Measurements from ENCODE around the gene SLC29A1. TPM values are rescaled to one million over a fixed set of nuclear protein-coding genes. Genes with fewer than 3 reads are reported as not detected.

Gene SLC29A1
- total and polyA plus RNA-seq, 9 of the 15 experiments (the other 6 are each of a cell fraction or from before 2014, with no cell fraction given) = 18.9 to 170 (median 57.7) TPM

GRCh38 chr6:44276667-44277640, 53.6 kb downstream of the SLC29A1 start (continued):
- no peak for TF ChIP-seq CBX1 (IDR thresholded peaks at IDR 0.05; ENCODE audit: low read depth)
- no peak for TF ChIP-seq MBD2 (IDR thresholded peaks at IDR 0.05; ENCODE audit: borderline replicate concordance, low read depth)
- TF ChIP-seq SOX6 (IDR thresholded peaks at IDR 0.05) = no peak
- no peak for TF ChIP-seq FOXK2 (conservative IDR thresholded peaks at IDR 0.05 in 1 of 2, IDR thresholded peaks at IDR 0.05 in 1 of 2; ENCODE audit: low read depth in 2 of 2)

- H3K9ac ChIP-seq (ENCODE audit: insufficient read depth in 1 of 2, low read depth in 2 of 2, low read length in 2 of 2) = no peak overlapping the region
- H3K4me1 ChIP-seq (replicated peaks in 1 of 2; ENCODE audit: control insufficient read depth in 2 of 2, insufficient read depth in 2 of 2, low read length in 2 of 2) = peaks cover 0 to 27% of the 10 kb centered on the region in 2 experiments; a peak in 2 of 5 replicates
- H3K4me2 ChIP-seq (ENCODE audit: insufficient read depth, low read length) = no peak overlapping the region
- FAIRE-seq (no peak), ATAC-seq (no peak), DNase-seq (ENCODE audit: extremely low read depth in 1 of 4, low spot score in 3 of 4) (no peak)
- WGBS (ENCODE audit: insufficient coverage, low coverage, missing lambda C conversion rate) = 2% methylated on average over 7 of the region's 7 CpGs
- peaks cover 71 to 90% of the 10 kb centered on the region in 2 experiments for H3K27me3 ChIP-seq (ENCODE audit: control insufficient read depth in 2 of 2, insufficient read depth in 2 of 2, low read length in 2 of 2)
- H3K36me3 ChIP-seq (ENCODE audit: control insufficient read depth, insufficient read depth, low read length) = no peaks in the 10 kb centered on the region
- no peaks in the 10 kb centered on the region for H3K9me3 ChIP-seq (replicated peaks; ENCODE audit: control insufficient read depth, insufficient read depth, low read depth, low read length)
- peaks cover 4% of the 10 kb centered on the region for H3K9me1 ChIP-seq (ENCODE audit: control insufficient read depth, insufficient read depth, low read length)
- in situ Hi-C loops (cut with MboI) = no loop called here
- no TSS peak for BruUV-seq (replicated peaks)
- H2AFZ ChIP-seq (ENCODE audit: low read depth, low read length) = no peak overlapping the region
- no peak overlapping the region for H3K27ac ChIP-seq (ENCODE audit: extremely low read depth, low read depth, low read length)
- ChIA-PET POLR2A (interaction anchor here (0.6 to 2.2 kb wide), 5 partner anchors 16 to 45 kb away, joined by 3 to 5 read pairs (median 4); partner anchors contain the start of genes AARS2 and HSP90AB1), CTCF (ENCODE audit: low intra/inter-chr PET ratio) (no interaction called here)
- intact Hi-C loops (cut with micrococcal nuclease) = no loop called here
- H3K79me2 ChIP-seq (ENCODE audit: control insufficient read depth, insufficient read depth, low read length) = no peaks in the 10 kb centered on the region
- no peak overlapping the region for H3K4me3 ChIP-seq
- H4K20me1 ChIP-seq (replicated peaks; ENCODE audit: control insufficient read depth, insufficient read depth, low read length) = peaks cover 16% of the 10 kb centered on the region
- no peak for TF ChIP-seq HINFP (tag; conservative IDR thresholded peaks at IDR 0.05; ENCODE audit: low read depth)
- no peak for TF ChIP-seq ZNF146 (CRISPR knock-in tag; IDR thresholded peaks at IDR 0.05; ENCODE audit: unreplicated experiment)
- no peak for TF ChIP-seq SPI1 (IDR thresholded peaks at IDR 0.05; ENCODE audit: borderline replicate concordance, low read depth, low read length)
- TF ChIP-seq SREBF1 (IDR thresholded peaks at IDR 0.05; ENCODE audit: borderline replicate concordance, low read depth, low read length) = no peak
- TF ChIP-seq EWSR1 (IDR thresholded peaks at IDR 0.05; ENCODE audit: borderline replicate concordance, low read depth, partially characterized antibody) = no peak
- TF ChIP-seq CCNT2 (IDR thresholded peaks at IDR 0.05; ENCODE audit: borderline replicate concordance, extremely low read depth, insufficient read length, low read depth, low read length) = no peak
- no peak for TF ChIP-seq ETV5 (CRISPR knock-in tag; IDR thresholded peaks at IDR 0.05; ENCODE audit: low read depth)
- TF ChIP-seq CREM (IDR thresholded peaks at IDR 0.05; ENCODE audit: low read depth) = no peak
- no peak for TF ChIP-seq CSDE1 (IDR thresholded peaks at IDR 0.05)
- no peak for TF ChIP-seq TRIM24 (IDR thresholded peaks at IDR 0.05)
- TF ChIP-seq MECOM (CRISPR knock-in tag; IDR thresholded peaks at IDR 0.05) = no peak
- TF ChIP-seq ZNF263 (CRISPR knock-in tag; IDR thresholded peaks at IDR 0.05; ENCODE audit: borderline replicate concordance) = no peak
- TF ChIP-seq SNAPC5 (CRISPR knock-in tag; IDR thresholded peaks at IDR 0.05) = no peak
- no peak for TF ChIP-seq NR1H2 (CRISPR knock-in tag; IDR thresholded peaks at IDR 0.05)
- TF ChIP-seq HNRNPH1 (optimal IDR thresholded peaks at IDR 0.05; ENCODE audit: low read depth, low read length) = no peak
- no peak for TF ChIP-seq PPARD (CRISPR knock-in tag; IDR thresholded peaks at IDR 0.05)
- TF ChIP-seq EP300 (IDR thresholded peaks at IDR 0.05; ENCODE audit: low read length) = no peak
These were observed 54.4 kb downstream of the SLC29A1 start for GRCh38 chr6:44277763-44278162.
